ENCODE measurements around the gene TP53I13.

Gene TP53I13

DNA sequence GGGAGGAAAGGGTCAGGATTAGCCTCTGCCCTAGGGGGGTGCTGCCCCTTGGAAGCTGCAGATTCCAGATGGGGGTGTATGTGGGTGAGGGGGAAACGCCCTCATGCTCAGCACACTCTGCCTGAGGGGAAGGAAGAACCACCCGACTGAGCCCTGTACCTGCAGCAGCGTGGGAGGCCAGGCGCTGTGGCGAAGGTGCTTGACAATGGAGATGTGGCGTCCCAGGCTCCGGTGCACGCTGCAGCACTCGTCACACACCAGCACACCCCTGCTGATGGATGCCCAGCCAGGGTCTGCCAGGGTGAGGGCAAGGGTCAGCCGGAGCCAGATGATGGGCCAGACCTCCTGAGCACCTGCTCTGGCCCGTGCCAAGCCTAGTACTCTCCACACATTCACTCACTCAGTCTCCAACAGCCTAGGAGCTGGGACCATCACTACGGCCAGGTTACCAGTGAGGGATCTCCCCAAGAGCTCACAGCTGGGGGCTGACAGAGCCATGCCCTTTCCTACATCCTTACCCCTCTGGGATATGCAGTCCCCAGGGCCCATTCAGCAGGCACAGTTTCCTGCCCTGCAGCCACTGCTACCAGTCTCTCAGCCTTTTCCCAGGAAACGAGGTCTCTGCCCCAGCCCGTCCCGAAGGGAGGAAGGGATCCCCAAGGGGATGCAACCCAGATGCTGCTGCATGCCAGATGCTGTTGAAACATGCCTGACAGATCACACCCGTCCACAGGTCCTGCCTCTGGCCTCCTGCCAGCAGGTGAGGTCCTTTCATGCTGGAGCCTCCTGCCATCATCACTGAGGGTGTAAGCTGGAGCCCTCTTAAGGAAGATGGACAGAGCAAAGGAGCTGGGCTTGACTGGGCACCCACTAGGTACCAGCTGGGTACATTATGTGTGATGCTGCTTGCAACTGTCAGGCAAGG, 15.1 kb downstream of the TP53I13 start:
- no peak for ATAC-seq
- no peak for TF ChIP-seq ZNF8 (CRISPR knock-in tag; IDR thresholded peaks at IDR 0.05)
- no peak for TF ChIP-seq PPARA (CRISPR knock-in tag; IDR thresholded peaks at IDR 0.05; ENCODE audit: borderline replicate concordance)
- TF ChIP-seq BACH2 (CRISPR knock-in tag; IDR thresholded peaks at IDR 0.05; ENCODE audit: borderline replicate concordance): no peak

DNA sequence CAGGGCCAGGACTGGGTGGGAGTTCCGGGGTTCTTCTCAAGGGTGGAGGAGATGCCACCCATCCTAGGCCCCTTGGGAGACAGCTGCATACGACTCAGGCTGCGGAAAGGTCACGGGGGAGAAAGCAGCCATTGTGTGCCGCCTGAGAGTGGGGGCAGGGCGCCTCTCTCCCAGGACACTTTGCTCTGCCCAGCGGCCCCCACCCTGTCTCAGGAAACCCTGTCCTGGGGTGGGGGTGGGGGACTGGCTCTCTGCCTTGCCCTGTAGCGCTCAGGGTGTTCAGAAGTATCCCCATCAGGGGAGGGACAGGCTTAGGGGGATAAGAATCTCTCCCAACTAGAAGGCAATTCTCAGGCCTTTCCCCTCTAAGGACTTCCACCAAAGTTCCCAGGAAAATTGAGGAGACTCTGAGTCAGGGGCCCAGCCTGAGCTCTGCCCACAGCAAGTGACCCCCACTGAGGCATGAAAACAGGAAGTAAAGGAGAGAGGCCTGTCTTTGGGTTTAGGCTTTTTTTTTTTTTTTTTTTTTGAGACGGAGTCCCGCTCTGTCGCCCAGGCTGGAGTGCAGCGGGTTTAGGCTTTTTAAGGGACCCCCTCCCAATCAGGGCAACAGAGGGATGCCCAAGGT, 16.1 kb downstream of the TP53I13 start:
- no peak for ATAC-seq
- TF ChIP-seq TCF4 (CRISPR knock-in tag; IDR thresholded peaks at IDR 0.05; ENCODE audit: borderline replicate concordance) (no peak), TOX (CRISPR knock-in tag; IDR thresholded peaks at IDR 0.05; ENCODE audit: borderline replicate concordance) (no peak), BACH2 (CRISPR knock-in tag; IDR thresholded peaks at IDR 0.05; ENCODE audit: borderline replicate concordance) (no peak), SNAI2 (CRISPR knock-in tag; IDR thresholded peaks at IDR 0.05) (no peak), ZNF8 (CRISPR knock-in tag; IDR thresholded peaks at IDR 0.05) (no peak), CSDC2 (CRISPR knock-in tag; IDR thresholded peaks at IDR 0.05) (no peak), RARB (CRISPR knock-in tag; IDR thresholded peaks at IDR 0.05) (no peak), ZNF70 (CRISPR knock-in tag; IDR thresholded peaks at IDR 0.05) (no peak), ESRRG (CRISPR knock-in tag; IDR thresholded peaks at IDR 0.05) (no peak), GLIS3 (CRISPR knock-in tag; IDR thresholded peaks at IDR 0.05) (no peak), ZNF565 (CRISPR knock-in tag; conservative IDR thresholded peaks at IDR 0.05; ENCODE audit: low read depth) (no peak), PPARA (CRISPR knock-in tag; IDR thresholded peaks at IDR 0.05; ENCODE audit: borderline replicate concordance) (no peak), ISL1 (CRISPR knock-in tag; IDR thresholded peaks at IDR 0.05) (no peak)
- TF ChIP-seq, protein P1, sequence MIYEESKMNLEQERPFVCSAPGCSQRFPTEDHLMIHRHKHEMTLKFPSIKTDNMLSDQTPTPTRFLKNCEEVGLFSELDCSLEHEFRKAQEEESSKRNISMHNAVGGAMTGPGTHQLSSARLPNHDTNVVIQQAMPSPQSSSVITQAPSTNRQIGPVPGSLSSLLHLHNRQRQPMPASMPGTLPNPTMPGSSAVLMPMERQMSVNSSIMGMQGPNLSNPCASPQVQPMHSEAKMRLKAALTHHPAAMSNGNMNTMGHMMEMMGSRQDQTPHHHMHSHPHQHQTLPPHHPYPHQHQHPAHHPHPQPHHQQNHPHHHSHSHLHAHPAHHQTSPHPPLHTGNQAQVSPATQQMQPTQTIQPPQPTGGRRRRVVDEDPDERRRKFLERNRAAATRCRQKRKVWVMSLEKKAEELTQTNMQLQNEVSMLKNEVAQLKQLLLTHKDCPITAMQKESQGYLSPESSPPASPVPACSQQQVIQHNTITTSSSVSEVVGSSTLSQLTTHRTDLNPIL (CRISPR knock-in tag; IDR thresholded peaks at IDR 0.05; ENCODE audit: low read depth): no peak
- TF ChIP-seq, protein P2, sequence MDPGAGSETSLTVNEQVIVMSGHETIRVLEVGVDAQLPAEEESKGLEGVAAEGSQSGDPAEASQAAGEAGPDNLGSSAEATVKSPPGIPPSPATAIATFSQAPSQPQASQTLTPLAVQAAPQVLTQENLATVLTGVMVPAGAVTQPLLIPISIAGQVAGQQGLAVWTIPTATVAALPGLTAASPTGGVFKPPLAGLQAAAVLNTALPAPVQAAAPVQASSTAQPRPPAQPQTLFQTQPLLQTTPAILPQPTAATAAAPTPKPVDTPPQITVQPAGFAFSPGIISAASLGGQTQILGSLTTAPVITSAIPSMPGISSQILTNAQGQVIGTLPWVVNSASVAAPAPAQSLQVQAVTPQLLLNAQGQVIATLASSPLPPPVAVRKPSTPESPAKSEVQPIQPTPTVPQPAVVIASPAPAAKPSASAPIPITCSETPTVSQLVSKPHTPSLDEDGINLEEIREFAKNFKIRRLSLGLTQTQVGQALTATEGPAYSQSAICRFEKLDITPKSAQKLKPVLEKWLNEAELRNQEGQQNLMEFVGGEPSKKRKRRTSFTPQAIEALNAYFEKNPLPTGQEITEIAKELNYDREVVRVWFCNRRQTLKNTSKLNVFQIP (CRISPR knock-in tag; IDR thresholded peaks at IDR 0.05; ENCODE audit: borderline replicate concordance, low read depth): no peak
- TF ChIP-seq, protein P3, sequence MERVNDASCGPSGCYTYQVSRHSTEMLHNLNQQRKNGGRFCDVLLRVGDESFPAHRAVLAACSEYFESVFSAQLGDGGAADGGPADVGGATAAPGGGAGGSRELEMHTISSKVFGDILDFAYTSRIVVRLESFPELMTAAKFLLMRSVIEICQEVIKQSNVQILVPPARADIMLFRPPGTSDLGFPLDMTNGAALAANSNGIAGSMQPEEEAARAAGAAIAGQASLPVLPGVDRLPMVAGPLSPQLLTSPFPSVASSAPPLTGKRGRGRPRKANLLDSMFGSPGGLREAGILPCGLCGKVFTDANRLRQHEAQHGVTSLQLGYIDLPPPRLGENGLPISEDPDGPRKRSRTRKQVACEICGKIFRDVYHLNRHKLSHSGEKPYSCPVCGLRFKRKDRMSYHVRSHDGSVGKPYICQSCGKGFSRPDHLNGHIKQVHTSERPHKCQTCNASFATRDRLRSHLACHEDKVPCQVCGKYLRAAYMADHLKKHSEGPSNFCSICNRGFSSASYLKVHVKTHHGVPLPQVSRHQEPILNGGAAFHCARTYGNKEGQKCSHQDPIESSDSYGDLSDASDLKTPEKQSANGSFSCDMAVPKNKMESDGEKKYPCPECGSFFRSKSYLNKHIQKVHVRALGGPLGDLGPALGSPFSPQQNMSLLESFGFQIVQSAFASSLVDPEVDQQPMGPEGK (CRISPR knock-in tag; IDR thresholded peaks at IDR 0.05; ENCODE audit: borderline replicate concordance): no peak

DNA sequence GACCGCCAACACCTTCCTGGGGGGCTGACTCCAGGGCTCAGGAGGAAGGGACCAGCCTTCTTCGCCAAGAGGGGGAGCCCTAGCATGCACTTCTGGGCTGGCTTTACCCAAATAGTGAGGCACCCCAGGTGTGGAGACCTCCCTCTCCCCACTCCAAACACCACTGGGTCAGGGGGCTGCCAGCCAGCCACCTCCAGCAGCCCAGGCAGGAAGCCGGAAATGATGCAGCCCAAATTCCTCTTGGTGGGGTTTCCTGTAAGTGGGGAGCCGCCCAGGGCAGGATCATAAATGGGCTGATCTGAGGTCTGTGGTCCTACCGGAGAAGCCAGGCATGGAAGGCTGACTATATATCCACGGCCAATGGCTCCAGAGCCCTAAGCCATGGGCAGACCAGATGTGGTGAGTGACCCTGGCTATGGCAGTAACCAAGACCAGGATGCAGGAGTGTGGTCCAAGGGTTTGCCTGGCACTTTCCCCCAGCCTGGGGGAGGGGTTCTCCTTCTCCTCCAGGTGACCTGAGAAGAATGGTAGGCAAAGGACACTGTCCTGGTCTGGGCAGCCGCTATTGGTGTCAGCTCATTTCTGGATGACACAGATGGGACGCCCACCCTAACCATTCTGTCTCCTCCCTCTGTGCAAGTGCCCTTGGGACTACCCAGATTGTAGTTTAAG, 16.7 kb downstream of the TP53I13 start:
- no peak for ATAC-seq
- TF ChIP-seq ESRRG (CRISPR knock-in tag; IDR thresholded peaks at IDR 0.05): no peak
- TF ChIP-seq, protein P1 (CRISPR knock-in tag; IDR thresholded peaks at IDR 0.05; ENCODE audit: low read depth): no peak
- no peak for TF ChIP-seq ZNF8 (CRISPR knock-in tag; IDR thresholded peaks at IDR 0.05)
- TF ChIP-seq, protein P4, sequence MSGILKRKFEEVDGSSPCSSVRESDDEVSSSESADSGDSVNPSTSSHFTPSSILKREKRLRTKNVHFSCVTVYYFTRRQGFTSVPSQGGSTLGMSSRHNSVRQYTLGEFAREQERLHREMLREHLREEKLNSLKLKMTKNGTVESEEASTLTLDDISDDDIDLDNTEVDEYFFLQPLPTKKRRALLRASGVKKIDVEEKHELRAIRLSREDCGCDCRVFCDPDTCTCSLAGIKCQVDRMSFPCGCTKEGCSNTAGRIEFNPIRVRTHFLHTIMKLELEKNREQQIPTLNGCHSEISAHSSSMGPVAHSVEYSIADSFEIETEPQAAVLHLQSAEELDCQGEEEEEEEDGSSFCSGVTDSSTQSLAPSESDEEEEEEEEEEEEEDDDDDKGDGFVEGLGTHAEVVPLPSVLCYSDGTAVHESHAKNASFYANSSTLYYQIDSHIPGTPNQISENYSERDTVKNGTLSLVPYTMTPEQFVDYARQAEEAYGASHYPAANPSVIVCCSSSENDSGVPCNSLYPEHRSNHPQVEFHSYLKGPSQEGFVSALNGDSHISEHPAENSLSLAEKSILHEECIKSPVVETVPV (CRISPR knock-in tag; IDR thresholded peaks at IDR 0.05): no peak
- TF ChIP-seq ZFP3 (CRISPR knock-in tag; IDR thresholded peaks at IDR 0.05): no peak
- no peak for TF ChIP-seq ZFP30 (CRISPR knock-in tag; IDR thresholded peaks at IDR 0.05)
- TF ChIP-seq TOX (CRISPR knock-in tag; IDR thresholded peaks at IDR 0.05; ENCODE audit: borderline replicate concordance): no peak
- TF ChIP-seq, protein P3 (CRISPR knock-in tag; IDR thresholded peaks at IDR 0.05; ENCODE audit: borderline replicate concordance): no peak
- TF ChIP-seq, protein P2 (CRISPR knock-in tag; IDR thresholded peaks at IDR 0.05; ENCODE audit: borderline replicate concordance, low read depth): no peak
- TF ChIP-seq GLIS3 (CRISPR knock-in tag; IDR thresholded peaks at IDR 0.05): no peak
- TF ChIP-seq ISL1 (CRISPR knock-in tag; IDR thresholded peaks at IDR 0.05): no peak
- TF ChIP-seq PPARA (CRISPR knock-in tag; IDR thresholded peaks at IDR 0.05; ENCODE audit: borderline replicate concordance): no peak
- no peak for TF ChIP-seq ZC3H10 (CRISPR knock-in tag; IDR thresholded peaks at IDR 0.05)

Data from SK-N-SH treated with all-trans-retinoic acid at 6 μM for 48 hours (cell line).